Left ventricle myocardium inferior (tissue), 1 donor: ENCODE results near the gene KCTD16. TPM values are rescaled to one million over a fixed set of nuclear protein-coding genes. Genes with fewer than 3 reads are reported as not detected.

Experiments
- DNase-seq: peaks from one replicate; pipeline ENCODE4 v3.0.0-alpha.2; 2020
- H3K27ac ChIP-seq: fragments of 200-600 bp; replicated peaks from 2 replicates; pipeline ENCODE4 v1.8.0; 2021
- H3K27me3 ChIP-seq: fragments of 200-600 bp; 2 replicates; pipeline ENCODE4 v1.8.0; 2021; ENCODE audit warnings: low read depth
- H3K36me3 ChIP-seq: fragments of 200-600 bp; 2 replicates; pipeline ENCODE4 v1.8.0; 2021
- H3K4me1 ChIP-seq: fragments of 200-600 bp; 2 replicates; pipeline ENCODE4 v1.8.0; 2021
- H3K4me3 ChIP-seq: fragments of 200-600 bp; 2 replicates; pipeline ENCODE4 v1.8.0; 2021; ENCODE audit warnings: mild to moderate bottlenecking, moderate library complexity
- H3K9me3 ChIP-seq: fragments of 200-600 bp; replicated peaks from 2 replicates; pipeline ENCODE4 v1.8.0; 2021
- intact Hi-C: fragments of 100-400 bp; cut with micrococcal nuclease; formaldehyde crosslinking; loops from one replicate; pipeline ENCODE4 v1.11.0; 2022
- total RNA-seq: library from RNA; stranded (reverse); fragmentation: NEBNext Ultra II Directional; extraction: Animal tissue kit (Norgen Biotek cat#: 25700); gene quantifications from one replicate; pipeline ENCODE4 v1.2.1, GENCODE V29; 2021
- TF ChIP-seq, protein P1 (sequence below): fragments of 200-600 bp; IDR thresholded peaks from 2 replicates; pipeline ENCODE4 v1.8.0; 2021; ENCODE audit warnings: antibody characterized with exemption, mild to moderate bottlenecking, borderline replicate concordance
- donor health status: DM: no; HTN: yes; CAD: no; lungs with severe emphysema.

The KCTD16 gene
- total RNA-seq, 1 donor from 2014 or later, result 0.08 TPM

DNA sequence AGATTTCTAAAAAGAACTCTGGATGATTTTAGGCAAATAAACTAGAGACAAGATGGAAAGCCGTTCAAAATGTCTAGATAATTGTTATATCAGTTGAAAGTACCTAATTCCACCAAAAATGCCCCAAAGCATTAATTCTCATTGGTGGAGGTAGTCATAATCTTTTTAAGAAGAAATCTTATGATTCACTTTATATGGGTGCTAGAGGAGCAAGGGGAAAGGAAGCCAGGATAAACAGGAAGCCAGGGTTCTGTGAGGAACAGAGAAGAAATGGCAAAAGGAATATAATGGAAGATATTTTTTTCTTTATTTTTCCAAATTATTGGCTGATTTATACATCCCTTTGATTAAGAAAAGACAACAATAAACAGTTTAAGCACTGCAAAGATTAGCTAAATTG lies 8.0 kb upstream of the KCTD16 start:
- DNase-seq, result no peak
- intact Hi-C loops, result no loop called here
- Histone ChIP-seq H3K4me1 (peaks cover 18% of the 10 kb centered on the region), H3K27ac (no peak overlapping the region), H3K36me3 (peaks cover 84% of the 10 kb centered on the region), H3K9me3 (no peaks in the 10 kb centered on the region), H3K27me3 (no peaks in the 10 kb centered on the region), H3K4me3 (no peak overlapping the region)
- TF ChIP-seq, protein P1, sequence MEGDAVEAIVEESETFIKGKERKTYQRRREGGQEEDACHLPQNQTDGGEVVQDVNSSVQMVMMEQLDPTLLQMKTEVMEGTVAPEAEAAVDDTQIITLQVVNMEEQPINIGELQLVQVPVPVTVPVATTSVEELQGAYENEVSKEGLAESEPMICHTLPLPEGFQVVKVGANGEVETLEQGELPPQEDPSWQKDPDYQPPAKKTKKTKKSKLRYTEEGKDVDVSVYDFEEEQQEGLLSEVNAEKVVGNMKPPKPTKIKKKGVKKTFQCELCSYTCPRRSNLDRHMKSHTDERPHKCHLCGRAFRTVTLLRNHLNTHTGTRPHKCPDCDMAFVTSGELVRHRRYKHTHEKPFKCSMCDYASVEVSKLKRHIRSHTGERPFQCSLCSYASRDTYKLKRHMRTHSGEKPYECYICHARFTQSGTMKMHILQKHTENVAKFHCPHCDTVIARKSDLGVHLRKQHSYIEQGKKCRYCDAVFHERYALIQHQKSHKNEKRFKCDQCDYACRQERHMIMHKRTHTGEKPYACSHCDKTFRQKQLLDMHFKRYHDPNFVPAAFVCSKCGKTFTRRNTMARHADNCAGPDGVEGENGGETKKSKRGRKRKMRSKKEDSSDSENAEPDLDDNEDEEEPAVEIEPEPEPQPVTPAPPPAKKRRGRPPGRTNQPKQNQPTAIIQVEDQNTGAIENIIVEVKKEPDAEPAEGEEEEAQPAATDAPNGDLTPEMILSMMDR, result no peak

DNA sequence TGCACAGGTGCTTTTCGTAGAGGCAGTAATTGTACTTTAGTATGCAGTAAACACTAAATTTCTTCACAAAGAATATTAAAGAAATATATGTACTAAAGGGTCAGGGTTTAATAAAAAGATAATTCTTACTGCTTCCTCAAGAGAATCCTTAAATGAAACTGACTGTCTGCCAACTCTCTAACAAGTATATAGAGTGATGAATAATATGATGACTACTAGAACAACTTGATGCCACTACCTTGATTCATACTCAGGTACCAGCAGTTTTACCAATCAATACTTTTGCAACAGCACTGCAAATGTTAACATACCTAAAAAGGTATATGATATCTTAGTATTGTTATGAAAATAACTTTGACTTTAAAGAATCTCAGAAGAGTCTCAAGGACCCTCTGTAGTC lies 4.0 kb upstream of the KCTD16 start:
- TF ChIP-seq, protein P1, result no peak
- H3K4me3 ChIP-seq, result no peak overlapping the region
- H3K27ac ChIP-seq, result no peak overlapping the region
- no peaks in the 10 kb centered on the region for H3K9me3 ChIP-seq
- no peaks in the 10 kb centered on the region for H3K27me3 ChIP-seq
- peaks cover 46% of the 10 kb centered on the region for H3K4me1 ChIP-seq
- DNase-seq, result no peak
- H3K36me3 ChIP-seq, result peaks cover 69% of the 10 kb centered on the region
- intact Hi-C loops, result no loop called here

DNA sequence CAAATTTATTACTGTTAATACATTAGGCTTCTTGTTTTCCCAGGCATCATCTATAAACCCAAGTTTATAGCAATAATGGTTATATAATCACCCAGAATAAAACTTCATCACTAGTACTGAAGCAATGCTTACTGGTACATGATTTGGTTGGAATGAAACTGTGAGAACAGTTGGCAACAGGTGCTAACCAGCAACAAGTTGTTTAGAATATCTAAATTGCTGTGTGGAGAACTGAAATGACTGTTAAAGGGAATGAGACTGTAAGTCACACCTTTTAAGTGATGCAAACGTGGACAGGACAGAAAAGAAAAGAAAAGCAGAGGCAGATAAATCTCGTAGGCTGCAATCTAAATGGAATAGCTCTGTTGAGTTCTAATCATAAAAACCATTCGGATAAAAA lies 2.7 kb upstream of the KCTD16 start:
- Histone ChIP-seq H3K4me3 (no peak overlapping the region), H3K4me1 (peaks cover 43% of the 10 kb centered on the region), H3K27ac (no peak overlapping the region), H3K27me3 (no peaks in the 10 kb centered on the region), H3K9me3 (no peaks in the 10 kb centered on the region), H3K36me3 (peaks cover 56% of the 10 kb centered on the region)
- no peak for DNase-seq
- intact Hi-C loops, result no loop called here
- TF ChIP-seq, protein P1, result no peak

DNA sequence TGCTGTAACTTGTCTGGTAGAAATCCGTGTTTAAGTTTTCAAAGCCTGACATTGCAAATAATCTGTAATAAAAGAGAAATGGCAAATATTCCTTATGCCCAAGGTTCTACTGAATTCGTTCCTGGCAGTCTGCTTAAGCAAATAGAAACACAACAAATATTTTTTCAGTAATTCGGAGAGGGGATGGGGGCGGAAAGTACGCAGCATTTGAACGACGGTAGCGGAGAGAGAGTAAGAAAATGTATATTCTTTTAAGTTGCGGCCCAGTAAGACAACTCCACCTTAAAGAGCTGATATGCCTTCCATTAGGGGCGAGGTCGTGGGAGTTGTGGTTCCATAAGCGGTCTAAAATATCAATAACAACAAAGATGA lies 783 bp upstream of the KCTD16 start:
- Histone ChIP-seq H3K4me3 (peak overlapping the region; percentile 92), H3K27me3 (peaks cover 4% of the 10 kb centered on the region), H3K36me3 (peaks cover 37% of the 10 kb centered on the region), H3K4me1 (peaks cover 41% of the 10 kb centered on the region), H3K9me3 (no peaks in the 10 kb centered on the region), H3K27ac (peak overlapping the region; percentile 87)
- intact Hi-C loops, result no loop called here
- DNase-seq, result no peak
- TF ChIP-seq, protein P1, result no peak

DNA sequence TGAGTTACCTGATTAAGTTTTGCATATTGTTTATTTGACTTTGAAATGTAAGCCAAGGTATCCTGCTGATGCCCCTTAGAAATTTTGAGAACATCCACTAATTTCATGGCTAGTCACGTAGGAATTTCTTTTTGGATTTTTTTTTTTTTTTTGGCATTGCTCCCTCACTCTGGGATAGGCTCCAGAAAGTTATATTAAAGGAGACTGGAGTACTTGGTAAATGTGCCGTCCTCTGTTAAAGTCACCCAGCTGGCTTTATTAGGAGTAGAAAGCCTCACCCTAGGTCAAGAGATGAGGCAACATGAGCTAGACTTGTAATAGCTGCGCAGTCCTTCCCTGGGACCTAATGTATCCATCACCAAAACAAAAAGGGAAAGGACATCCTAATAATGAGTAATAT lies 3.1 kb downstream of the KCTD16 start:
- TF ChIP-seq, protein P1, result no peak
- intact Hi-C loops, result no loop called here
- peaks cover 6% of the 10 kb centered on the region for H3K27me3 ChIP-seq
- peaks cover 2% of the 10 kb centered on the region for H3K36me3 ChIP-seq
- DNase-seq, result no peak
- H3K27ac ChIP-seq, result no peak overlapping the region
- H3K4me1 ChIP-seq, result peaks cover 16% of the 10 kb centered on the region
- H3K9me3 ChIP-seq, result no peaks in the 10 kb centered on the region
- no peak overlapping the region for H3K4me3 ChIP-seq

DNA sequence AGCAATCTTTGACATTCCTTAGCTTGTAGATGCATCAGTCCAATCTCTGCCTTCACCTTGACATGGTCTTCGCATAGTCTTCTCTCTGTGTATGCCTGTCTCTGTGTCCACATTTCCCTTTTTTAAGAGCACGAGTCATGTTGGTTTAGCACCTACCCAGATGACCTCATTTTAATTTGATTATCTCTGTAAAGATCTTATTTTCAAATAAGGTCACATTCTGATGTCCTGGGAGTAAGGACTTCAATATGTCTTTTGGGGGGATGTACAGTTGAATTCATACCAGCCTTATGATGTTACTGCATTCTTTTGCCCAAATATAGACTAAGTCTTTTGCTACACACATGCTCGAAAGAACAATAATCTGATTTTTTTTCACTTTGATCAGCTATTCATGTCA lies 6.9 kb downstream of the KCTD16 start:
- Histone ChIP-seq H3K4me3 (no peak overlapping the region), H3K36me3 (no peaks in the 10 kb centered on the region), H3K4me1 (no peaks in the 10 kb centered on the region), H3K9me3 (no peaks in the 10 kb centered on the region), H3K27me3 (peaks cover 6% of the 10 kb centered on the region), H3K27ac (no peak overlapping the region)
- no peak for DNase-seq
- TF ChIP-seq, protein P1, result no peak
- intact Hi-C loops, result no loop called here
